DMS153 (cell line): ENCODE data around the gene CDC6.
A peak's percentile ranks its signal among the peaks of the same experiment; 100 is the strongest.

Experiments
- DNase-seq: peaks from one replicate; lab custom pipeline; 2025; lab: John Stamatoyannopoulos, UW

Gene CDC6, protein sequence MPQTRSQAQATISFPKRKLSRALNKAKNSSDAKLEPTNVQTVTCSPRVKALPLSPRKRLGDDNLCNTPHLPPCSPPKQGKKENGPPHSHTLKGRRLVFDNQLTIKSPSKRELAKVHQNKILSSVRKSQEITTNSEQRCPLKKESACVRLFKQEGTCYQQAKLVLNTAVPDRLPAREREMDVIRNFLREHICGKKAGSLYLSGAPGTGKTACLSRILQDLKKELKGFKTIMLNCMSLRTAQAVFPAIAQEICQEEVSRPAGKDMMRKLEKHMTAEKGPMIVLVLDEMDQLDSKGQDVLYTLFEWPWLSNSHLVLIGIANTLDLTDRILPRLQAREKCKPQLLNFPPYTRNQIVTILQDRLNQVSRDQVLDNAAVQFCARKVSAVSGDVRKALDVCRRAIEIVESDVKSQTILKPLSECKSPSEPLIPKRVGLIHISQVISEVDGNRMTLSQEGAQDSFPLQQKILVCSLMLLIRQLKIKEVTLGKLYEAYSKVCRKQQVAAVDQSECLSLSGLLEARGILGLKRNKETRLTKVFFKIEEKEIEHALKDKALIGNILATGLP

GRCh38 chr17:40287494-40288369, at the start of gene CDC6:
Gene CDC6, plus strand, starts transcription at chr17:40287879. Its CDS starts 1,542 bp downstream, at chr17:40289421.
- peak; percentile 99 for DNase-seq

DNA sequence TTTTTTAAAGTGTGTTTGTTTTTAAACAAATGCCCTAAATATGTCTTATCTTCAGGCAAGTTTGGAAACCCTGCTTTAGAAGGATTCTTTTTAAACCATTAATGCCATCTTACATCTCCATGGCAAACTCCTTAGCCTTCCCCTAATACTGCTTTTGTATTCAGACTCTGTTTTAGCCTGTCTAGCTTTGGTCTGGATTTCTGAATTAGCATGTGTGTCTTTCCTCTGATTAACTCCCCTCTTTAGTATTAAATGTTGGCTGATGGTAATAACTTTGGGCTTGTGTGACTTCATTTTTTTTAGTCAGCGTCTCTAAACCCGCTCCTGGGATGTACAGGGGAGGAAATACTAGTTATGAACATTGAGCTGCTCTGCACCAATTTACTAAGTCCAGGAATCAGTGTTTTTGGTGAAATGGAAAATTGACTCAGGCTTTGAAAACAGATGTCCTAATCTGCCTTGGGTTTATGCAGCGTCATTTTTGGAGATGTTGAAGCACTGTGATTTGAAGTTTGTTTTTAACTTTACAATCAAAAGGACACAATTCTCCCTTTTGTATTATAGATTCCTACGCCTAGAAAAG, 46.3 kb upstream of the CDC6 start:
- DNase-seq, result no peak

DNA sequence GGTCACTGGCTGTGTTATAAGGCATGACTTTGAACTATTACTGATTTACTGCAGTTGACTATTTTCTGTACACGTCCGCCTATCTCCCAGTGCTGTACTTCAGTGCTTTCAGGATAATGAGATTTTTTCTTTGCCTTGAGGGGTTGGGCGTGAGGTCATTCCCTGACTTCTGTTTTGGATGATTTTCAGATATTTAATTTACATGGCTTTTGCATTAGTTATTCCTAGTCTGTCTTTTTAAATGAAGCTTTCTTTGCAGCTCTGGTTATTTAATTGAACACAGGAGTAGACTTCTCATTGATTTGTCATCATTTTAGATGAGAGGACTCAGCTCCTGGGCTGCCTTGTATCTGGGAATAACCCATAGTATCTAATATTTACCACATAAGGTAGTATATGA, 44.9 kb upstream of the CDC6 start:
- no peak for DNase-seq

DNA sequence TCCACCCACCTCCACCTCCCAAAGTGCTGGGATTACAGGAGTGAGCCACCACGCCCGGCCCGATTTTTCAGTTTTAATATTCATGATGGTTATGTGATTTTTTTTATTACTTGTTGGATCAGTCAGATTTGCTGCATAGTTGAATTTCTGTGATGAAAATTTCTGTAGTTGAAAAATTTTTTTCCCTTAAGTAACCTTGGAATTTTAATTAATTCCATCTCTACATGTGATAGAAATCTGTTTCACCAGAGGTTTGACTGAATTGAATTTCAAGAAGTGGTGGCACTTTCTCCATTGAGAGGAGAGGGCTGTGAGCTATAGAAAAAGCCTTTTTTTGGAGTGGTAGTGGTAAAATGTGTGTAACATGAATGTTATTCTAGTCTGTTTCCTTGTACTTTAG, 43.9 kb upstream of the CDC6 start:
- no peak for DNase-seq

- DNase-seq, result no peak
These were observed 43.4 kb upstream of the CDC6 start for GRCh38 chr17:40244255-40244654.

- no peak for DNase-seq
These were observed 39.7 kb upstream of the CDC6 start for GRCh38 chr17:40247926-40248495.

DNA sequence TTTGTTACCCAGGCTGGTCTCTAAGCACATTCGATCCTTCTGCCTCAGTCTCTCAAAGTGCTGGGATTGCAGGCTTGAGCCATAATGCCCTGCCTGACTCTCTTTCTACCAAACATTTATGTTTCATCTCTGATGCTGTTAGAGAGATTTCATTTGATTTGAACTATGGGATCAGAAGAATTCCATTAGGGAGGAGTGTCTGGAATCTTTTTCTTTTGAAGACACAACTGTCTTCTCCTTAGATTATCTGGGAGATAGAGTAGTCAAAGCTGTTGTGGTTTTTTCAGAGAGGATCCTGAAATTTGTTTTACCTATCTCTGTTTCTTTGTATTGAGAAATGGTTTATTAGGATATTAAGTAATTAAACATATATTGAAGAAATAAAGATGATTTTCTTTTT, 39.2 kb upstream of the CDC6 start:
- no peak for DNase-seq

DNA sequence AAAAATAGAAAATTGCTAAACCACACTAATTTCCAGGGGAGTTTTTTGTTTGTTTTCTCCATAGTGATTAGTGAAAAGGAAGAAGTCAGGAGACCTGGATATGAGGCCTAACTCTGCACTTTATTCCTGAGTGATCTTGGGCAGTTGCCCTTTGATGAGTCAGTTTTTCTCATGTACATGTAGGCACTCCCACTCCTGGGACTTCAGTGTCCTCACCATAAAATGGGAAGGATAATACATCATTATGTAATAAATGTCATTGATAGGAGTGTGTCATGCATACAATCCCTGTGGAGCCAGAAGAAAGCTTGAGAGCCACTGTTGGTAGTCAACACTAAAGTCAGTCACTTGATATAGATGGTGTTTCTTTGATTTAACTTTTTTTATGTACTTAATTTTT, 36.1 kb upstream of the CDC6 start:
- DNase-seq, result no peak

DNA sequence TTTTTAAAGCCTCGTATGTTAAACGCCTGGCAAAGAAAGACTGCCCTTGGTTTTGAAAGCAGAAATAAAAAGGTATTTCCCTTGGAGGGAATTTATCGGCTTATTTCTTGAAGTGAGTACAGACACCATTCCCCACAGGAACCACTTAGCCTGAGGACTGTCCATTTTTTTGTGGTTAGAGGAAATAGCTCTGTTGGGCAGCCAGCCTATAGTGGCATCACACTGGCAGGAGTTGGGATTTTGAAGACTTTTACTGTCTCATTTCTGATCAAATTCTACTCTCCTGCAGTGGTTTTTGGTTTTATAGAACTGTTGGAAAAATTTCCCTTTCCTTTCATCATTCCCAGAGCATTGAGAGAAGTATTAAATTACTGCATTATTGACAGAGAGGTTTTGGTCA, 34.1 kb upstream of the CDC6 start:
- DNase-seq, result no peak

DNA sequence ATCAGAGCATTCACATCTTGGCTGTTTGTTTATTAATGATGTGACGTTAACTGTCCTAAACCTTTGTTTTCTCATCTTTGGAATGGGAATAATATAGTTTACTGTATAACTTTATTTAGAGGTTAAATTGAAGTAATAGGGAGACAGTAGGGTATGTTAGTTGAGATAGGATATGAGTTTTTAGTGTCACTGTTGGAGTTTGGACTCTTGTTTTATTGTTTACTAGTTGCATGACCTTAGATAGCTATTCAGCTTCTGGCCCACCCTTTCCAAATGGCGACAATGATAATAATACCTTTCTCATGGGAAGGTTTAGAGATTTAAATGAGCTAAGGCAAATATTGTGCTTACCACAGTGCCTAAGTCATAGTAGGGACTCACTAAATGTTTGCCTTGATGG, 28.2 kb upstream of the CDC6 start:
- no peak for DNase-seq

DNA sequence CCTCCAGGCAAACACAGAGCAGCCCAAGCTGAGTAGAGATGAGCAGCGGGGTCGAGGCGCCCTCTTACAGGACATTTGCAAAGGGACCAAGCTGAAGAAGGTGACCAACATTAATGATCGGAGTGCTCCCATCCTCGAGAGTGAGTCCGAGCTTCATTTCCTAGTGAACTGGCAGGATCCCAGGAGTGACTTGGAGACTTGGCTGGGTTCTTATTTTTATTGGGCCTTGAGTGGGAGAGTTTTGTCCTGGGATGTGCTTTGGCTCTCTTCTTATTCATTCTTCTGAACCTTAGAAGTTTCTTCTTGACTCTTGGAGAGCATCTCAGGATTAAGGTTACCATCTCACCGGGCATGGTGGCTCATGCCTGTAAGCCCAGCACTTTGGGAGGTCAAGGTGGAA, 27.2 kb upstream of the CDC6 start:
- no peak for DNase-seq

GRCh38 chr17:40264458-40265185, 23.1 kb upstream of the CDC6 start:
- no peak for DNase-seq

- no peak for DNase-seq
These were observed 22.3 kb upstream of the CDC6 start for GRCh38 chr17:40265337-40265736.

DNA sequence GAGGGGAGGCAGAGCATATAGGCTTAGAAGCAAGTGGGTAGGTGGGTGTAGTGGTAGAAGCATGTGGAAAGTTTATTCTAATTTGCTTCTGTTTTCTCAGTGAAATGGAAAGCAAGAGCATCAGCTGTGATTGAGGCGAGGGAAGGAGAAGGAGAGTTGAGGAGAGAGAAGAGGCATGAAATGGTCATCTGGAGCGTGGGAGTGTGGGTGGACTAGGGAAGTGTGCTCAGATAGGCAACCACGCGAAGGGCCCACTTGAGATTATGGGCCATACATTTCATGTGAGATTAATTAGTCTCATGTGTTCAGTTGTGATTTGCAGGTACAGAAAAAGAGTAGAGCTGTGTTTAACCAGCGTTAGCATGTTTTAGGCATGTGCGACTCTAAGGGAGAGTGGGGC, 20.8 kb upstream of the CDC6 start:
- DNase-seq, result no peak

GRCh38 chr17:40268141-40268712, 19.5 kb upstream of the CDC6 start:
- no peak for DNase-seq

DNA sequence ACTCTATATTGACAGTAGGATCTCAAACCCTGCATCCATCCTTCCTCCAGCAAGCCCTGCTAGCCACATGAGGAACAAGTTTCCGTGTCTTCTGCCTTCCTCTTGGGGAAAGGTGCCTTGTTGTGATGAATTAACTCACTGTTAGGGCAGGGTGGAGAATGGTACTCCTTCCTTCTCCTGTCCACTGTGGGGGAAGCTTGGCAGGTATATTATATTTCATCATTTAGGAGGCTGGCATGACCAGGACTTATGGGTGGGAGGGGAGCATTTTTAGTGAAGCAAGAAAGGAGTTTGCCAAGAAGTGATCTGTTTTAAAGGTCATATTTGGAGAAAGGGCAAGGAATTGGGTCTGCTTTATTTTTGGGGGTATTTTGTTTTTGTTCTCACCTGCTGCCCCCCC, 9.3 kb upstream of the CDC6 start:
- no peak for DNase-seq

GRCh38 chr17:40279402-40279801, 8.3 kb upstream of the CDC6 start:
- DNase-seq, result no peak

GRCh38 chr17:40281663-40282062, 6.0 kb upstream of the CDC6 start:
- no peak for DNase-seq

- DNase-seq, result no peak
These were observed 4.0 kb upstream of the CDC6 start for GRCh38 chr17:40283662-40284061.

- no peak for DNase-seq
These were observed 3.5 kb upstream of the CDC6 start for GRCh38 chr17:40284085-40284713.

DNA sequence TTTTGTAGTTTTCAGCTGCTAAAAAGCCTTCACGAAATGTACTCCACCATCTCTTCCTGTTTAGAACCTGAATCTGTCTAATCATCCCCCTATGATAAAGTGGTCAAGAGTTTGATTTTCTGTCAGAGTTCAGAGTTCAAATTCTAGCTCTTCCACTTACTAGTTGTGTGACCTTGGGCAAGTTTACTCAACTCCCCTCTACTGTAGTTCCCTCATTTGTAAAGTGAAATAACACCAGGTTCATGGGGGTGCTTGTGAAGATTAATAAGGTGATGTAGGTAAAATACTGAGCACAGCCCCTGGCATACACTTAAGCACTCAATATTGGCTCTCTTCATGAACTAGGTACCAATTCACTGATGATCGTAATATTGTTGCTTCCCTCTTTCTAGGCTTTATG, 1.2 kb upstream of the CDC6 start:
- DNase-seq, result no peak
